KOPT-K1 (cell line): ENCODE data around the gene LHFPL2.
"Not testable (repeated sequence)": the region's sequence is repeated elsewhere in the genome, so short reads cannot be mapped to it uniquely, and the experiment has no call there.

Experiments used
- H3K27ac ChIP-seq: fragments of 200-600 bp; sonication (generic); 2 replicates; pipeline ENCODE4 v1.5.1; 2016; ENCODE audit warnings: antibody characterized with exemption, mild to moderate bottlenecking, low read depth, low read length; ENCODE audit not compliant: poor library complexity, severe bottlenecking
- H3K36me3 ChIP-seq: fragments of 200-600 bp; sonication (generic); 2 replicates; pipeline ENCODE4 v1.5.1; 2017; ENCODE audit warnings: antibody characterized with exemption, mild to moderate bottlenecking, low read length, moderate library complexity; ENCODE audit not compliant: insufficient read depth
- H3K9me3 ChIP-seq: fragments of 200-600 bp; sonication (generic); 2 replicates; pipeline ENCODE4 v1.5.1; 2017; ENCODE audit warnings: antibody characterized with exemption, low read length, mild to moderate bottlenecking; ENCODE audit not compliant: insufficient read depth, poor library complexity, severe bottlenecking

Gene LHFPL2

DNA sequence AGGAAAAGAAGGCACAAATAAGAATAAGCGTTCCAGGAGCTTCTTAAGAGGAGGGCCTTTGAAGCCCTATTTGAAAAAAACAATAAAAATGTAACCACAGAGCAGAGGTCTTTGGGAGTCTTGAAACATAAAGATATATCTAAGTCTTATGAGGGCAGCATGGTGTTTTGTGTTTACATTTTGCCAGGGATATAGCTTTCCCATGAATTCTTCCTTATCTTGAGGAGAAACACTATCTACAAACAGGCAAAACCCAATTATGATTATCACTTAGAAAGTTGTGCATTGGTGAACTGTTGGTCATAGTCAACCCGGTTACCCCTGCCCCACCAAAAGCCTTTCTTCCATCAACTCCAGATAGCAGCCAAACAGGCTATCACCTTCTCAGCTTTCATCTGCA is 23.6 kb upstream of the LHFPL2 start:
- no peak overlapping the region for H3K27ac ChIP-seq

DNA sequence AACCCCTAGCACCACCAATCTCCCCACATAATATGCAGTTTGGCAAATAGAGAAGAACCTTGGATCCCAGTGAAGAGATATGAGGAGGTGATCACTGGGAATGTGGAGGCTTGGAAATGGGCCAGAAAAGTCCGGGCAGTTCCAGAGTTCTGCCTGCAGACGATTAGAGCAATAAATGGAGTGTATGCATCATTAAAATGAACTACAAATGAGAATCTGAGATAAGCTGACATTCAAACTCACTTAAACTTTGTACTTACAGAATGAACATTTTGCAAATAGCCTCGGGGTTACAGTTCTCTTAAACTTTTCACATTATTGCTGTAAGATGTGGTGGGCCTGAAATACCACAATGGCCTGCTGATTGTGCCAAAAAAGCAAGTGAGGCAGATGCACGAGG is 23.0 kb upstream of the LHFPL2 start:
- Histone ChIP-seq H3K9me3 (no peaks in the 10 kb centered on the region), H3K36me3 (no peaks in the 10 kb centered on the region), H3K27ac (no peak overlapping the region)

More for the DNA sequence above, 23.6 kb upstream of the LHFPL2 start:
- H3K9me3 ChIP-seq: no peaks in the 10 kb centered on the region
- H3K36me3 ChIP-seq: no peaks in the 10 kb centered on the region

DNA sequence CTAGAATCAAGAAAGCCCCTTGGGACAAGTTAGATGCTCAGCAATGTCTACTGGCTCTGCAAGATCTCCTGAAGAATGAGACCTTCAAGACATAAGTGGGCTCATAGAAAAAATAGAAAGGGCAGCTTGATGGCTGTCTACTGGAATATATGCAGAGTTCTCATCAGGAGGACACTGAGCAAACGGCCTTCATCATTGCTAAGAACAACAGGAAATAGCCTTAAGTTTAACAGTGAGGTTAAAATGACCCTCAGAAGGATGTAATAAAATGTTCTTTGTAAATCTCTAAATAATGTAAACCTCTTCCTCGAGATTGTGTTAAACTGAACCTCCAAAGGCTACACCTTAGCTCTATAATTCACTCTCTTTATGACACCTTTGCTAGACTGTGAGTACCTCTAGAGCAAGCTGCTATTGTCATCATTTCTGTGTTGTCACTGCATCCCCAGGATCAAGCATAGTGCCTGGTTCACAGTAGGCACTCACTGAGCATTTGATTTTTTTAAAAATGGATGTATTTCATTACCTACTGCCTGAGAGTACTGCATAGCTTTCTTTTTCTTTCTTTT is 22.2 kb upstream of the LHFPL2 start:
- Histone ChIP-seq H3K36me3 (no peaks in the 10 kb centered on the region), H3K9me3 (no peaks in the 10 kb centered on the region), H3K27ac (no peak overlapping the region)

DNA sequence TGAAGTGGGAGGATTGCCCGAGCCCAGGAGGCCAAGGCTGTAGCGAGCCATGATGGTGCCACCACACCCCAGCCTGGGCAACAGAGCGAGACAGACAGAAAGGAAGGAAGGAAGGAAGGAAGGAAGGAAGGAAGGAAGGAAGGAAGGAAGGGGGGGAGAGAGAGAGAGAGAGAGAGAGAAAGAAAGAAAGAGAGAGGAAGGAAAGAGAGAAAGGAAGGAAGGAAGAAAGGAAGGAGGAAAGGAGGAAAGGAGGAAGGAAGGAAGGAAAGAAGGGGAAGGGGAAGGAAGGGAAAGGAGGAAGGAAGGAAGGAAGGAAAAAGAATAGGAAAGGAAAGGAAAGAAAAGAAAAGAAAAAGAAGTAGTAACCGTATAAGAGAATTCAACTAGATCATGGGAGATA is 20.8 kb upstream of the LHFPL2 start:
- Histone ChIP-seq H3K36me3 (no peaks in the 10 kb centered on the region), H3K27ac (no peak overlapping the region), H3K9me3 (no peaks in the 10 kb centered on the region)

DNA sequence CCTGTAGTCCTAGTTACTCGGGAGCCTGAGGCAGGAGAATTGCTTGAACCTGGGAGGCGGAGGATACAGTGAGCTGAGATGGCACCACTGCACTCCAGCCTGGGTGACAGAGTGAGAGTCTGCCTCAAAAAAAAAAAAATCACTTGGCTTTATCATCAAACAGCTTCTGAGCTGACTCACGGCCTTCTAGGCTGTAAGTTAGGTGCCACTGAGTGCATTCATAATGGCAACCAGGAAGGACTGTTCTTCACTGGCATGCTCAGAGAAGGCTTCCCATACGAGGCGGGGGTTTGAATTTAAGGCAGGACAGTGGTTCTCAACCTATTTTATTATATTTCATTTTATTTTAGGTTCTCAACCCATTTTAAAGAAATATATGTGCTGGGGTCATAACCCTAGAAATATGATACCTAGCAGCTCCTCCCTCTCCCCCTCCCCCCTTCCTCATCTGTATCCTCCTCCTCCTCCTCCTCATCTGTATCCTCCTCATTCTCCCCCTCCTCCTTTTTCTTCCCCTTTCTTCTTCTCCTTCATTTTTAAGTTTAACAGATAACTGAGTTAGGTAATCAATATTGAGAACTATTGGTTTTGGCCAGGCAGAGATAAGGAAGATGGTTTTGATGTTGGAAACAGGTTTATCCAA is 19.0 kb upstream of the LHFPL2 start:
- no peaks in the 10 kb centered on the region for H3K36me3 ChIP-seq
- no peak overlapping the region for H3K27ac ChIP-seq
- no peaks in the 10 kb centered on the region for H3K9me3 ChIP-seq

DNA sequence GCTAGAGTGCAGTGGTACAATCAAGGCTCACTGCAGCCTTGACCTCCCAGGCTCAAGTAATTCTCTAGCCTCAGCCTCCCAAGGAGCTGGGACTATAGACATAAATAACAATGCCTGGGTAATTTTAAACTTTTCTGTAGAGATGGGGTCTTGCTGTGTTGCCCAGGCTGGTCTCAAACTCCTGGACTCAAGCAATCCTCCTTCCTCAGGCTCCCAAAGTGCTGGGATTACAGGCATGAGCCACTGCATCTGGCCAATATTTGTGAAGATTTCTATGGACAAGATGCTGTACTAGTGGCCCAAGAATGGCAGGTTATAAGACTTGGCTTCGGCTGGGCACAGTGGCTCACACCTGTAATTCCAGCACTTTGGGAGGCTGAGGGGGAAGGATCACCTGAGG is 18.4 kb upstream of the LHFPL2 start:
- not testable (repeated sequence) for H3K27ac ChIP-seq, H3K9me3 ChIP-seq, H3K36me3 ChIP-seq

DNA sequence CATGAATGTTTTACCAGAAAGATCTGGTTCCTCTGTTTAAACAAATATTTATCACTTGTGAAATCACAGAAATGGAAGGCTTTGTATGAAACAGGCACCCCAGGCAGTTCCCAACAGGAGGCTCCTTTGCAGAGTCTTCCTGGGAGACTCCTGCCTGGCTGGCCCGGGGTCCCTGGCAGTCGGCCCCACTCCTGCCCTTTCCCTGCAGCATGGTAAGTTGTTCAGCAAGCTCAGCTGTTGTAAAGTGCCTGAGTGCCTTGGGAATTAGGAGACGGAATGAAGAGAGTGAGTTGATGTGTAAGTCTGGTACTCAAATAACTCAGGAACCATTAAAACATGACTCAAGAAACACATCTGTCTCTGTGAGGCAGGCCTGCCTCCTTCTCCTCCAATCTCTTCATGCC is 17.5 kb upstream of the LHFPL2 start:
- Histone ChIP-seq H3K9me3 (no peaks in the 10 kb centered on the region), H3K36me3 (no peaks in the 10 kb centered on the region), H3K27ac (no peak overlapping the region)

DNA sequence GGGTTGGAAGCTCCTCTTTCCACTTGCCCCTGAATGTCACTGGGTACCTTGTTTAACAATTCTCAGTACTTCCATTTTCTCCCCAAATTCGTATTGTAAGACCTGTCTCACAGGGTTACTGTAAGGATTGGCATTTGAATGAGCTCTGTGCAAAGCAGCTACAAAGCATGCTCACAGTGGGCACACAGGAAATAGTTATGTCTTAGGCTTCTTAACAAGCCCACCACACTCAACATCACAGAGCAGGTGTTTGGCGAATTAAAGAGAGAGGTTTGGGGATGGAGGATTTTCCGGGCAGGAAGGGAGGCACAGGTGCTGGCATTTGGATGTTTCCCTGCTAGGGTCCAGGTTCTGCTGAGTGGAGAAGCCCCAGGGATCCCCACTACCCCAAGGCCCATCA is 17.0 kb upstream of the LHFPL2 start:
- H3K27ac ChIP-seq: no peak overlapping the region
- no peaks in the 10 kb centered on the region for H3K9me3 ChIP-seq
- H3K36me3 ChIP-seq: no peaks in the 10 kb centered on the region

DNA sequence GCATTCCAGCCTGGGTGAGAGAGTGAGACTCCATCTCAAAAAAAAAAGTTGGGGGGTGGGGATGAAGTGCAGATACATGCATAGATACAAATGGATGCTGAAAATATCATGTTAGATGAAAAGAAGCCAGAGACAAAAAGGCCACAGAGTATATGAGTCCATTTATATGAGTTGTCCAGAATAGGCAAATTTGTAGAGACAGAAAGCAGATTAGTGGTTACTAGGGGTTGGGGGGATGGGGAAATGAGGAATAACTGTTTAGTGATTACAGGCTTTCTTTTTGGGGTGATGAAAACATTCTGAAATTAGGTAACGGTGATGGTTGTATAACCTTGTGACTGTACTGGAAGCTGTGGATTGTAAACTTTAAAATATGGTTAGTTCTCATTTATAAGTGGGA is 13.8 kb upstream of the LHFPL2 start:
- no peaks in the 10 kb centered on the region for H3K9me3 ChIP-seq
- H3K36me3 ChIP-seq: no peaks in the 10 kb centered on the region
- H3K27ac ChIP-seq: no peak overlapping the region

DNA sequence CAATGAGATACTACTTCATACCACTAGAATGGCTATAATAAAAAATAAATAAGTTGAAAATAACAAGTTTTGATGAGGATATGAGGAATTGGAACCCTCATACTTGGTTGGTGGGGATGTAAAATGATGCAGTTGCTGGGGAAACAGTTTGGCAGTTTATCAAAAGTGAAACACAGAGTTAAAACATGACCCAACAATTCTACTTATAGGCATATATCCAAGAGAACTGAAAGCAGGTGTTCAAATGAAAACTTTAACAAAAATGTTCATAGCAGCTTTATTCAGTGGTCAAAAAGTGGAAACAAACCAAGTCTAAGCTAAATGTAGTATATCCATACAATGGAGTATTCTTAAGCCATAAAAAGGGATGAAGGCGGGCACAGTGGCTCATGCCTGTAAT is 13.1 kb upstream of the LHFPL2 start:
- Histone ChIP-seq H3K9me3 (no peaks in the 10 kb centered on the region), H3K36me3 (no peaks in the 10 kb centered on the region), H3K27ac (no peak overlapping the region)

DNA sequence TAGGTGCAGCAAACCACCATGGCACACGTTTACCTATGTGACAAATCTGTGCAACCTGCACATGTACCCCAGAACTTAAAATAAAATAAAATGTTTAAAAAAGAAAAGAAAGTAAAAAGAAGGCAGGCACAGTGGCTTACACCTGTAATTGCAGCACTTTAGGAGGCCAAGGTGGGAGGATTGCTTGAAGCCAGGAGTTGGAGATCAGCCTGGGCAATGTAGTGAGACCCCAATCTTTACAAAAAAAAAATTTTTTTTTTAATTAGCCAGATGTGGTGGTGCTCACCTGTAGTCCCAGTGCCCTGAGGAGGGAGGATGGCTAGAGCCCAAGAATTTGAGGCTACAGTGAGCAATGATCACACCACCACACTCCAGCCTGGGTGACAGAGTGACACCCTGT is 12.5 kb upstream of the LHFPL2 start:
- Histone ChIP-seq H3K36me3 (no peaks in the 10 kb centered on the region), H3K27ac (no peak overlapping the region), H3K9me3 (no peaks in the 10 kb centered on the region)

DNA sequence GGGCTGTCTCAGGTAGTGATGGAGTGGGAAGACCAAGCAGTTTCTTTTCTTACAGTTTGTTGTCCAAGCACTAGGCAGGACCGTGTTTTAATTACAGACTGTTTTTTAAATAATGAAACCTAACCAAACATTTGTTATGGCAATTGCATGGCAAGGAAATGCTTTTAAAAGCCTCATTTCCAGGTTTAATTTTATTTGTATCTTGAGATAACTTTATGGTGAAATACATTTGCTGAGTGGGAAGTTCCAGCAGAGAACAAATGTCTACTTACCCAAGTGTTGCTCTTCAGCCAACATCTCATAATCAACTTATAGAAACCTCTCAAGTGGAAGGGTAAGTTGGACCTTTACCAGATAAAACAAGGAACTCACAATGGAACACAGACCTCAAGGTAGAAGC is 11.8 kb upstream of the LHFPL2 start:
- no peaks in the 10 kb centered on the region for H3K9me3 ChIP-seq
- no peak overlapping the region for H3K27ac ChIP-seq
- H3K36me3 ChIP-seq: no peaks in the 10 kb centered on the region

DNA sequence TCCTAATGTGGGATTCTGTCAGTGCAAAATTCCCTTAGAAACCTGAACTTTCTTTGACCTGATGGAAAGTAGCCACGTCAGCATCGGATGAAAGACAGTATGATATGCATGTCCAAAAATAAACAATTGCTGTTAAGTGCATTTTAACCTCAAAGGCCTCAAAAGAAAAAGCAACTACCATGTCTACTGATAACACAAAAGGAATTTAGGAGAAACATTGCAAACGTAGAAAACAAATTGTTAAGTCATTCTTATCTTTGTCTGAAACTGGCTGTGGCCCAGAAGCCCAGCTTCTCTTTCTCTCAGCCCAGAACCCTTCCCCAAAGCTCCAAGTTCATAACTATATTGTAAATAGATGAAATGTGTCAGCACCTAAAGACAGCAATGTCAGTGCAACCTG is 11.1 kb upstream of the LHFPL2 start:
- H3K36me3 ChIP-seq: no peaks in the 10 kb centered on the region
- H3K27ac ChIP-seq: no peak overlapping the region
- H3K9me3 ChIP-seq: no peaks in the 10 kb centered on the region

DNA sequence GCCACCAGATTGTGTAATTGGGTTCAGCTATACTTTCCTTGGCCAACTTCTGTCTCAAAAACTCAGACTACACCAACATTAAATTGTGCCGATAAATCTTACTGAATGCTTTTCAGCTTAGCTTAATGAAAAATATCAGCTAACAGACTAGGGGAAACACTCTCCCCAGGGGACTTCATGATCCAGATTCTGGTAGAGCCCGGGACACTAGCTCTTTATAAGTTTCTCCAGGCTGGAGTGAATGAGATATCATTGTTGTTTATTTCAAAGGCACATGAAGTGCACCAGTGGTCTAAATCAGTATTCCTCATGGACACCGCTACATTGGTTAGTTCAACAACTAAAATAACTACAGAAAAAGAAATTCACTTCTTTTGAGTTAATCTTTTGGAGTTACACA is 10.5 kb upstream of the LHFPL2 start:
- H3K36me3 ChIP-seq: no peaks in the 10 kb centered on the region
- no peaks in the 10 kb centered on the region for H3K9me3 ChIP-seq
- no peak overlapping the region for H3K27ac ChIP-seq

DNA sequence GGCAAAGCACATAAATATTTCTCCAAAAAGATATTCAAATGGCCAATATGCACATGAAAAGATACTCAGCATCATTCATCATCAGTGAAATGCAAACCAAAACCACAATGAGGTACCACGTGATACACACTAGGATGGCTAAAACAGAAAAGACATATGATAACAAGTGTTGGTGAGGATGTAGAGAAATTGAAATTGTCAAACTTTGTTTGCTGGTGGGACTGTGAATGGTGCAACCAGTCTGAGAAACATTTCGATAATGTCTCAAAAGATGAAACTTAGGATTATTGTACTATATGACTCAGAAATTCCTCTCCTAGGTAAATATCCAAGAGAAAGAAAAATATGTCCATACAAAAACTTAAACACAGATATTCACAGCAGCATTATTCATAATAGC is 8.6 kb upstream of the LHFPL2 start:
- H3K27ac ChIP-seq: no peak overlapping the region
- no peaks in the 10 kb centered on the region for H3K36me3 ChIP-seq
- no peaks in the 10 kb centered on the region for H3K9me3 ChIP-seq

DNA sequence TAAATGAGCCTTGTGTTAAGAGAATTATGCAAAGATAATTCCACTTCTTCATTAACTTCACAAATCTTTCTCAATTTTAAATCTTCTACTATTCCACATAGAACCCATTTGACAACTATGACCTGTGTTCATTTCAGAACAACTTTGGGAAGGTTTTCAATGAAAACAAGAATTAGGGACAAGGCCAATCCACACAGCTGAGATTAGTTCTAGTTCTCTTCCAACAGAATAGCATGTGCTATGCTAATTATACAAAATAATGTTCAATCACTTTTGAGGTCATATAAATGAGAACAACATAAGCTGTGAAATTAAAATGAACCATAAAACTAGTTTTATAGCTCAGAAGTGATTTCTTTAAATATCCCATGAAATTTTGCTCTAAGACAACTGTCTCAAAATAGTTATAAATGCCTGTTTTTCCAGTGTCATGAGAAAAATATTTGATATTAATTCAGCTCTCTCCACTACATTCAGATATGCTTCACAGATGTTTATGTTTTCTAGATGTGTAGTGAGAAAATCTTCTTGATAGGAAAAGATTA is 7.2 kb upstream of the LHFPL2 start:
- Histone ChIP-seq H3K36me3 (no peaks in the 10 kb centered on the region), H3K9me3 (no peaks in the 10 kb centered on the region), H3K27ac (no peak overlapping the region)
